Fibroblast of skin of scalp (primary cell): ENCODE data around the gene TMEM42.

ENCODE experiments used
- DNase-seq: peaks from one replicate; pipeline ENCODE4 v3.0.0-alpha.2; 2013

TMEM42 gene

GRCh38 chr3:44875596-44875995 lies 13.9 kb downstream of the TMEM42 start:
- DNase-seq = no peak

DNA sequence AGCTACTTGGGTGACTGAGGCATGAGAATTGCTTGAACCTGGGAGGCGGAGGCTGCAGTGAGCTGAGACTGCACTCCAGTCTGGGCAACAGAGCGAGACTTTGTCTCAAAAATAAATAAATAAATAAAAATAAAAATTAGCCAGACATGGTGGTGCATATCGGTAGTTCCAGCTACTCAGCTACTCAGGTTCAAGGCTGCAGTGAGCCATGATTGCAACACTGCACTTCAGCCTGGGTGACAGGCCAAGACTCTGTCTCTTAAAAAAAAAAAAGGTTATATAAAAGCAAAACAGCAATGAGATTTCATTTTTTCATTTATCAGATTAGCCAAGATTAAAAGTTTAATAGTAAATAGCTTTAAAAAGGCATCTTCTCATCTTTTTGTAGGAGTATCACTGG lies 15.6 kb downstream of the TMEM42 start:
- DNase-seq = no peak

GRCh38 chr3:44880284-44880683 lies 18.6 kb downstream of the TMEM42 start:
- no peak for DNase-seq

DNA sequence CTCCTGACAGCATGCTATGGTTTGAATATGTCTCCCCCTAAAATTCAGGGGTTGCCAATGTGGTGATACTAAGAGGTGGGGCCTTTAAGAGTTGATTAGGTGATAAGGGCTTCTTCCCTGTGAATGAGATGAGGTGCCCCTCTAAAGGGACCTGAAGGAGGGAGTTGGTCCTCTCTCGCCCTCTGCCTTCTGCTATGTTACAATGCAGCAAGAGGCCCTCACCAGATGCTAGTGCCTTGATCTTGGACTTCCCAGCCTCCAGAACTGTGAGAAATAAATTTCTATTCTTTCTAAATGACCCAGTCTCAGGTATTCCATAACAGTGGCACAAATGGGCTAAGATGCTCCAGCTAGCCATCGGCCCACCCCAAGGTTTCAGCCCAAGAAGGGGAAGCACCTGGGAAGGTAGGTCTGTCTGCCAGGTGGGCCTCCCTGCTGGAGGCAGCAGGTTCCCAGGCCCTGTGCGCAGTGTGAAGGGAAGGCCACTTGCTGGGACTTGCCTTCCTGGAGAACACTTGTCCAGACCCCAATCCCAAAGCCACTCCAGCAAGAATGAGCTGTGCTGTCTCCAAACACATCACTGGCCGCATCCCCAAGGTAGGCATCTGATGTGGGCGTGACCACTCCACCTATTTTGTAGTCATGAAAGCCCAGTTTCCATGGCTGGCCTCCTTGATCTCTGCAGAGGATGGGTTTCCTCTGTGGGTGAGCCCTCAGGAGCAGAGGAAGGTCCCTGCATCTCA lies 21.7 kb downstream of the TMEM42 start:
- DNase-seq = no peak

- DNase-seq = peak; percentile 96
Measured at GRCh38 chr3:44883999-44884431, 22.3 kb downstream of the TMEM42 start.

DNA sequence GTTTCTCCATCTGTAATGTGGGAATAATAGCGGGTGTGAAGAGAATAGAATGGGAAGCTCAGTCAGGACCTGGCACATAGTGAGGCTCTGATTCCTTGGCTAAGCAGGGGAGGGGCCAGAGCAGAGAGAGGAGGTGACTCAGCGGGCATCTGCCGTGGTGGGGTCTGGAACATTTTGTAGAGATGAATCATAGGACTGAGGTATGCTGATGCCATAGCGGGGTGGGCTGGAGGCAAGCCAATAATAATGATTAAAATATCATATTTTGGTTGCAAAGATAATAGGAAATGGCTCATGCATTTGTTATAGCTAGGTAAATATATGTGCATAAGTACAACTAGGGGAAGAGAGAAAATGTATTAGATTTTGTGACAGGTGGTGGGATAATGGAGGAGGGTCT lies 23.9 kb downstream of the TMEM42 start:
- DNase-seq = peak; percentile 97

DNA sequence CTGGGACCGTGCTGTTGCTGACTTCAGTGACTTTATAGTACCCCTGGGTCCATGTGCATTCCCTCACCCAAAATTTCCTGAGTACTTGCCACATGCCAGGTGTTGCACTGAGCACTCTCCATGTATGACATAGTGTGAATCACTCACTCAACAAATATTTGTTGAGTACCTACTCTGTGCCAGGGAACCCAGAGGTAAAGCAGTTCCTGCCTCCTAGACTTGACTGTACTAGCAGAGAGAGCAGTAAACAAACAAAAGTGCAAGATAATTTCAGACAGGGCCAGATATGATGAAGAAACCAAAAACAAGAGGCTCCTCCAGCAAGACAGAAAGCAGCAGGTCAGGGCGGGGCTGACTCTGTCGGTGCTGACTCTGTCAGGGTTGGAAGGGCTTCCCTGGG lies 24.8 kb downstream of the TMEM42 start:
- no peak for DNase-seq

- DNase-seq = no peak
Measured at GRCh38 chr3:44887101-44887500, 25.4 kb downstream of the TMEM42 start.

DNA sequence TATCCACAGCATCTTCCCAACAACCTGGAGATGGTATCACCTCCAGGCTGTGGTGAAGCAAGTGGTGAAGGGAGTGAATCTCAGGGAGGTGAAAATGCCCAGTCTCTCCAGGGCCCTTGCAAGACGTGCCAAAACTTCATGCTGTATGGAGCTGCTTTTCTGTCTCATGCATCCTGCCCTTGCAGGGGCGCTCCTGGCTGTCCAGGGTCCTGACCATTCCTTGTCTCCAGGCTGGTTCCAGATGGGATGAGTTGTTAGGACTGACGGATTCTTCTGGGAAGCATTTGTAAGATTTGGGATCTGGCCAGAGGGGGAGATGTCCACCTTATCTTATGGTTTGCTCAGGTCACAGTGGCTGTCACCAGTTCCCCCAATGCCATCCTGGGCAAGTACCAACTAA lies 28.5 kb downstream of the TMEM42 start:
- peak; percentile 24 for DNase-seq

DNA sequence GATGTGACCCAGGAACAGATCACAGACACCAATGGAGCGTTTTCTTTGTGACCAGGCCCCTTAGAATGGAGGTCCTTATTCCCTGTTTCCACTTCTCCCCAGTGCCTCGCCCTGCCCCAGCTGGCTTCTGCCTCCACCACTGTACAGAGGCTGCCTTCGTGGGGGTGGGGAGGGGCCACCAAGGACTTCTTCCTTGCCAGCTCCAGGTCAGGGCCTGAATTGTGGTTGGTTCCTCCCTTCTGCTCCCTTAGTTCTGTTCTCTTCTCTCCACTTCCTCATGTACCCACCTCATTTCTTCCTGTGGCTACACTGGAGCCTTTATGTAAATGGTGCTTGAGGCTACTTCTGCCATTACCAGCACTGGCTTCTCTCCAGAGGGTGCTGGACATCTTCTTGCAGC lies 29.1 kb downstream of the TMEM42 start:
- no peak for DNase-seq

- DNase-seq = no peak
Measured at GRCh38 chr3:44892689-44893088, 31.0 kb downstream of the TMEM42 start.

DNA sequence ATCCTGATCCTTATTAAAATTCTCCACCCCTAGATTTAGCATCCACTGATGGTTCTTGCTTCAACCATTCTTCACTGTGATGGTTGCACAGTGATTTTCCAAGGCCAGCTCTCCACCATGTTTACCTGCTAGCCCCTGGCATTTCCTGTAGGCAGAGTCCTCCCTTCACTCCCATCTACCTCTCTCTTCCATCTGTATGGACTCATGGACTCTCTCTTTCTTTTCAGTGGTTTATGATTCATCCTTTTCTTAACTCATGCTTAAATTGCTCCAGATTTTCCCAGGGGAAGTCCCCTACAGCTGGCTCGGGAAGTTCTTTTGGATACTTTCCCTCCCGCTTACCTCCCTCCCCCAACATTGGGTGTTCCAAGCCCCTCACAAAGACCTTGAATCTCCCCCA lies 31.4 kb downstream of the TMEM42 start:
- DNase-seq = peak; percentile 74

- DNase-seq = peak; percentile 68
Measured at GRCh38 chr3:44894485-44894884, 32.8 kb downstream of the TMEM42 start.

GRCh38 chr3:44896440-44896839 lies 34.7 kb downstream of the TMEM42 start:
- no peak for DNase-seq

- no peak for DNase-seq
Measured at GRCh38 chr3:44899683-44900367, 38.1 kb downstream of the TMEM42 start.

- no peak for DNase-seq
Measured at GRCh38 chr3:44902628-44903027, 40.9 kb downstream of the TMEM42 start.

DNA sequence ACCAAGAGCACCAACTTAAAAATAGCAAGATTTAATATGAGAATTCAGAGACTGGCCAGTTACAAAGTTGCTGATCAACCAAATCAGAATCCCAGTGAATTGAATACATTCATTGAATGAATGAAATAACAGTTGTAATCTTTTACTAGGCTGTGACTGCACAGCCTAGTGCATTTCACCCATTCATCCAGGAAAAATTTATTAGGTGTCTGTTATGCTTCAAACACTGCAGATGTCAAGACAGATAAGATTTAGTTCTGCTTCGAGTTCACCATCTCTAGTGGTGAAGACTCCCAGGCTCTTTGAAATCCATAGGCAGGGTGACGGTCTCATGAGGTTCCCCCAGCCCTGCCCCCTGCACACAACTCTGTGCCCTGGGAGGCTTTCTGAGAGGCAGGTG lies 41.6 kb downstream of the TMEM42 start:
- no peak for DNase-seq

DNA sequence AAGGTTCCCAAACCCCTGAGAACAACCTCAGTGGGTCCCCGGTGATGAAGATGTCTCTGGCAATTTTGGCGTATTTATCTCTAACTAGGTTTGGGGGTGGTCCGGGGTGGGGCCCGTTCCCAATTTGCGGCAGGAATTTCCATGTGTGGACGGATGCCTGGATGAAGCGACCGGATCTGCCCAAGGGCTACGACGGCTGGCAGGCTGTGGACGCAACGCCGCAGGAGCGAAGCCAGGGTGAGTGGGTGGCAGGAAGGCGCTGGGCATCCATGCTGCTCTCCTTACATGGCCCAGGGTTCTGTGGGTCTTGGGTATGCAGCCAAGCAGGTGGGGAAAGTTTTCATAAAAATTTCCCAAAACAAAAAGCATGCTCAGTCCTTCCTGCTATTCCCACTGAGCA lies 42.0 kb downstream of the TMEM42 start:
- DNase-seq = no peak

- DNase-seq = no peak
Measured at GRCh38 chr3:44905446-44906157, 43.9 kb downstream of the TMEM42 start.

DNA sequence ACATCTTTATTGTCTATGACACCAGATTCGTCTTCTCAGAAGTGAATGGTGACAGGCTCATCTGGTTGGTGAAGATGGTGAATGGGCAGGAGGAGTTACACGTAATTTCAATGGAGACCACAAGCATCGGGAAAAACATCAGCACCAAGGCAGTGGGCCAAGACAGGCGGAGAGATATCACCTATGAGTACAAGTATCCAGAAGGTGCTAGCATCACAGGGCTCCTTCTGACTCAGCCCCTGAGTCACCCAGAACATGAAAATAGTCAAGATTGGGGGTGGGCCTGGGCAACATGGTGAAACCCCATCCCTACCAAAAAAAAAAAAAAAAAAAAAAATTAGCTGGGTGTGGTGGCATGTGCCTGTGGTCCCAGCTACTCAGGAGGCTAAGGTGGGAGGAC lies 45.3 kb downstream of the TMEM42 start:
- no peak for DNase-seq

- DNase-seq = no peak
Measured at GRCh38 chr3:44907612-44908011, 45.9 kb downstream of the TMEM42 start.

DNA sequence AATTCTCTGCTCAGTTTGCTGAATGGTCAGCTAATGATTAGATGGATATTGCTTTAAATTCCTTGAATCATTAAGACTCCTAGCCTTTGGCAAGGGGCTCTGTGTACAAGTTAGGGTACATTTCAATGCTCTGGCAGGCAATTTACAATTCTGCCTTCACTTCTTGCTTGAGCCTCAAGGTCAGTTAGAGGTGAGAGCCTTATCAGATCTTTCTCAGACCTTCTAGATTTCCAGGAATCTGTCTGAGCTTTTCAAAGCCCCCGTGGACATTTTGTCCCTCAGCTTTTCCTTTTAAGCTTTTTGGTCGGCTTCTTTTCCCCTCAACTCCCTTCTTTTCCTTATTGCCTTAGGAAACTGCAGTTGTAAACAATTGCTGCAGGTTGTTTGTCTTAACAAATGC lies 47.4 kb downstream of the TMEM42 start:
- DNase-seq = no peak

- no peak for DNase-seq
Measured at GRCh38 chr3:44910693-44911092, 49.0 kb downstream of the TMEM42 start.
